AG08395 (cell line): ENCODE data around the gene TMEM223.
"Not testable (repeated sequence)": the region's sequence is repeated elsewhere in the genome, so short reads cannot be mapped to it uniquely, and the experiment has no call there.

Experiments used
- DNase-seq: peaks from one replicate; pipeline ENCODE4 v3.0.0; 2012; ENCODE audit warnings: mixed read lengths, low spot score

The TMEM223 gene

GRCh38 chr11:62791501-62792201, at the start of gene TMEM223:
TMEM223 (minus strand) TSS chr11:62792006; CDS start chr11:62791994, 12 bp downstream.
- peak; percentile 93 for DNase-seq

DNA sequence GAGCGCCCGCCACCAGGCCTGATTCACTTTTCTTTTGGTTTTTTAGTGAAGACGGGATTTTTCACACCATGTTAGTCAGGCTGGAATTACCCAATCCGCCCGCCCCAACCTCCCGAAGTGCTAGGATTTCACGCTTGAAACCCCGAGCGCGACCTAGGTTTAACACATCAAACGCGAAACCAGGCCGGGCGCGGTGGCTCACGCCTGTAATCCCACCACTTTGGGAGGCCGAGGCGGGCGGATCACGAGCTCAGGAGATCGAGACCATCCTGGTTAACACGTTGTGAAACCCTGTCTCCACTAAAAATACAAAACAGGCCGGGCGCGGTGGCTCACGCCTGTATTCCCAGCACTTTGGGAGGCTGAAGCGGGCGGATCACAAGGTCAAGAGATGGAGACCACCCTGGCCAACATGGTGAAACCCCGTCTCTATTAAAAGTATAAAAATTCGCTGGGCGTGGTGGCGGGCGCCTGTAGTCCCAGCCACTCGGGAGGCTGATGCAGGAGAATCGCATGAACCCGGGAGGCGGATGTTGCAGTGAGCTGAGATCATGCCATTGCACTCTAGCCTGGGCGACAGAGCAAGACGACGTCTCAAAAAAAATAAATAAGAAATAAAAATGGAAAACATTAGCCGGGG, 49.0 kb upstream of the TMEM223 start:
- peak; percentile 24 for DNase-seq

- DNase-seq = peak; percentile 79
Observed at GRCh38 chr11:62839050-62839945, 47.5 kb upstream of the TMEM223 start, which contains the start of gene WDR74. WDR74 (minus strand) TSS chr11:62839590; CDS start chr11:62839570, 20 bp downstream.

DNA sequence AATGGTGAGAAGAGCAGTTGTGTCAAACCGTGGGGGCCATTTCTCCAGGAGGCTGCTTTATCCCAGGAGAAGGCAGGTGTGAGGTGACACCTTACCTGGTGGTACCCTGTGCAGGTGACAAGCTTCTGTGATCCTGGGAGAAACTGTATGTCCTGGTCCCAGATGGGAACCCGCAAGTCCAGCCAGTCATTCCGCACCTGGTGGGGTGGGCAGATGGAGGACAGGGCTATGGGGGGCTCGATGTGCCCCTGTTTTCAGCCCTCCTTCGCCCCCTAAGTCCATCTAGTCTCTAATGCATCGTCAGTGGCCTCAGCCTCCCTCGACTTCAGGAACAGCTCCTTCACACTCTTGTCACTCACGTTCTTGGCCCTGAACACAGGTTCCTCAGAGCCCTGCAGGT, 43.5 kb upstream of the TMEM223 start:
- no peak for DNase-seq

GRCh38 chr11:62832336-62833234, 40.8 kb upstream of the TMEM223 start, which contains the start of gene TEX54:
TEX54 (minus strand) TSS chr11:62832841.
- no peak for DNase-seq

GRCh38 chr11:62831520-62832335, 39.9 kb upstream of the TMEM223 start, which contains the start of gene STX5:
STX5 (minus strand) TSS chr11:62832051; CDS start chr11:62831243, 808 bp downstream.
- peak; percentile 98 for DNase-seq

- peak; percentile 17 for DNase-seq
Observed at GRCh38 chr11:62830904-62831519, 39.2 kb upstream of the TMEM223 start.

- not testable (repeated sequence) for DNase-seq
Observed at GRCh38 chr11:62828130-62828529, 36.3 kb upstream of the TMEM223 start.

GRCh38 chr11:62823677-62824076, 31.9 kb upstream of the TMEM223 start:
- DNase-seq = no peak

- DNase-seq = no peak
Observed at GRCh38 chr11:62817129-62817528, 25.3 kb upstream of the TMEM223 start.

- no peak for DNase-seq
Observed at GRCh38 chr11:62816557-62816956, 24.8 kb upstream of the TMEM223 start.

GRCh38 chr11:62811659-62812058, 19.9 kb upstream of the TMEM223 start:
- no peak for DNase-seq

DNA sequence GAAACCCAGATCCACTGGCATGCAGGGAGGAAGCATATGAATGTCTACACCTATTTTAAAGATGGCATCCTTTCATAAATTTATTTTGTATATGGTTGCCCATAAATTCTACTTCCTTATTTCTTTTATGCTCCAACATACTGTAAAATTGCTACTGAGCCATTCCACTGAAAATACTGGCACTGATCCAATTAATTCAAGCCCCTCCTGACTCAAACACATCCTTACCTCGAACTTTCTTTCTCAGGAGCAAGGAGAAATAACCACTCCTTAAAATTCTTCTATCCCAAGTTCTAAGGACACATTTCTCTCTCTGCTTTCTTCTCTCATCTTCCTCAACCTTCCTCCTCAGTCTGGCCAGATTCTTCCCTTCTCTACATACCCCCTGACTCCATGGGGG, 18.9 kb upstream of the TMEM223 start:
- no peak for DNase-seq

DNA sequence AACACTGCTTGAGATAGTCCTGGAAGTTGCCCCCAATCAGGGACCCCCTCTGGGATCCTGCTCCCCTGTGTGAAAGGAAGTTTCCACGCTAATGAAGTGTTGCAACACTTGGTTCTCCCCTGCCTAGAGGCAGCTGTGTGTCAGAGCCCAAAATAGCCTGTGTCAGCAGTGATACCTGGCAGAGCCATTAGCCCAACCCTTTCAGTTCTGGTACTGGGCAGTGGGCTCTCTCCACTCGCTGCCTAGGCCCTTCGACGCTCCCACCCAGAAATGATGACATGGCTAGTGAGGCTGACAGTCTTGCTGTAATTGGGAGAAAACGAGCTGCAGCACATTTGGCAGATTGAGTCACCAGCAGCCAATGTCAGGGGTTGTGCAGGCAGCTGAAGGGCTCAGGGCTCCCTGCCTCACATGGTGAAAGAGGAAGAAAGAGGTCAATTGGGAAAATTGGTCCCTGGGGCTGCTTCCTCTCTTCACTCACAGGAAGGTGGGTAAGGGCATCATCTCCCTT, 14.9 kb upstream of the TMEM223 start:
- DNase-seq = no peak

- no peak for DNase-seq
Observed at GRCh38 chr11:62805961-62806441, 14.2 kb upstream of the TMEM223 start.

DNA sequence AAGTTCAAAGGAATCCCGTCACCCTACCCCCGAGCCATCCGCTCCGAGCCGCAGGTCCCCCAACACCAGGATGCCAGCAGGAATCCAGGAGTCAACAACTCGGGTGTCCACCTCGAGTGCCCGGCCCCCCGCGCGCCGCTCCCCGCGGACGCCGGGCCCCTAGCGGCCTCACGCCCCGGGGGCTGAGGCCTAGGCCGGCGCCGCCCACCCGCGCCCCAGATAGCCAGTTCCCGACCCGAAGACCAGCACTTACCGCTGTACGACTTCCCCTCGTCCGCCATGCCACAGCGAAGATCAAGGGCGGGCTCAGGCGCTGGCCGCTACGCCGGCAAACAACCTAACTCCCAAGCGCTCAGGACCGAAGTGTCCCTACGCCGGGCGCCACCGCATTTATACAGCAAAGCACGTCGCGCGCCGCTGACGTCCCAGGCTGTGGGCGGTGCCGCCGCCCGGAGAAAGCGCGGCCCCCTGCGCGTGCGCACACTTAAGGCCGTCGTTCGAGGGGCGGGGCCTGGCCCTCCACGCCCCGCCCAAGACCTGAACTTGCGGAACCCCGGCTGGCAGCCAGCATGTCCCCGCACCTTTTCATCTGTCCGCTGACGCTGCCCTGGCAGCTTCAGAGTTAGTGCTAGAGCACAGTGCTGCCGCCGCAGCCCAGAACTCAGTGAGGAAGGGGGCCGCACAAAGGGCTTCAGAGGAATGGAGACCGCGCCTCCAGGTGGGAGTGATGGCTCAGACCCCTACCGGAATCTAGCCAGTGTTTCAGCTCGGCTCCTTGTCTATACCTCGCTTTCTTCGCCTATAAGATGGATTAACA, 13.5 kb upstream of the TMEM223 start, which contains the start of gene NXF1:
Gene NXF1, minus strand, starts transcription at position 365 of the 817 bp plus-strand sequence. Its CDS starts 84 bp downstream, at position 281.
- peak; percentile 99 for DNase-seq

GRCh38 chr11:62804310-62805075, 12.7 kb upstream of the TMEM223 start:
- no peak for DNase-seq

- no peak for DNase-seq
Observed at GRCh38 chr11:62801071-62801470, 9.3 kb upstream of the TMEM223 start.
